GM21528 (cell line): Measurements from ENCODE around the gene PIP4K2C.
"Not testable (repeated sequence)": the region's sequence is repeated elsewhere in the genome, so short reads cannot be mapped to it uniquely, and the experiment has no call there.

Source experiments
- ATAC-seq: cut with Tn5 transposase; IDR thresholded peaks from one replicate; pipeline ENCODE4 v1.9.1; 2021; ENCODE audit warnings: mild to moderate bottlenecking, moderate library complexity; ENCODE audit not compliant: unreplicated experiment, low FRiP score

Gene PIP4K2C

DNA sequence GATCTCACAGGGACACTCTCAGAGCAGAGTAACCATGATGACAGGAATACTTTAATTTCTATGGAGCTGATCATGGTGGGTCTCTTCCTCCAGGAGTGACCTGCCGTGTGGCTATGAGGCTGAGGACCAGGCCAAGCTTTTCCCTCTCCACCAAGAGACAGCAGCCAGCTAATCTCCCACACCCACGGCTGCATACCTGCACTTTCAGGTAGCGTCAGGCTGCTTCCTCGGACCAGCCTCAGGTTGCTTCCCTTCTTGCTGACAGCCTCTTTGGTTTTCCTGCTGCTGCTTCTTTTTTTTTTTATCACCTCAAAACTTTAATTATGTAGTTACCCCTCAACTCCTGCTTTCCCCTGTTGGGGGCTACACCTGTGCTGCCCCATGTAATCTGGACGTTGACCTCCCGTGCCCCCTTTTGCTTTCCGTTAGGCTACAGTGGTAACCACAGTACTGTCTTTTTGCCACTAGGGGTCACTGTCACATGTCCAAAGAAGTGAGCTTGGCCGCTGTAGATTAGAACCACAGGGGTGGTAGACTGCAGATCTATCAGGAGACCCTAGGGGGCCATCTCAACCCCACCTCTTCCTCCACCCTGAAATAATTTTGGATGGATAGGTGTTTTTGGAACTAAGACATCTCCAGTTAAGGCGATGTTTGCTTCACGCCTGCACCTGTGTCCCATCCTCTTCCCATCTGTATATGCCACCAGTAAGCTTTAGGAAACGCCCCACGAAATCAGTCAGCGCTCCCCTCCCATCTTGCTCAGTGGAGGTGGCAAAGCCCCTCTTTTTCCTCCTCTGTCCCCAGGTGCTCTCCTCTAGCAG, 7.8 kb upstream of the PIP4K2C start:
- peak; percentile 91 for ATAC-seq

DNA sequence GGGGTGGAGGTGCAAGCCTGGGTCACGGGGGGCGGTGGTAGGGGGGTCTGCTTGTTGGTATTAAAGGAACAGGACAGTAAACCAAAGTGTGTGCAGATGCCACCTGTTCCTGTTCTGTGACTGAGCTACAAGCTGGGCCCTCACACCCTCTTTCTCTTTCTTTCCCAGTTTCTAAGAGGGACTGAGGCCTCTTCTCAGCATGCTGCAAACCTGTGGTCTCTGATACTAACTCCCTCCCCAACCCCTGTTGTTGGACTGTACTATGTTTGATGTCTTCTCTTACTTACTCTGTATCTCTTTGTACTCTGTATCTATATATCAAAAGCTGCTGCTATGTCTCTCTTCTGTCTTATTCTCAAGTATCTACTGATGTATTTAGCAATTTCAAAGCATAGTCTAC, 6.9 kb upstream of the PIP4K2C start:
- no peak for ATAC-seq

DNA sequence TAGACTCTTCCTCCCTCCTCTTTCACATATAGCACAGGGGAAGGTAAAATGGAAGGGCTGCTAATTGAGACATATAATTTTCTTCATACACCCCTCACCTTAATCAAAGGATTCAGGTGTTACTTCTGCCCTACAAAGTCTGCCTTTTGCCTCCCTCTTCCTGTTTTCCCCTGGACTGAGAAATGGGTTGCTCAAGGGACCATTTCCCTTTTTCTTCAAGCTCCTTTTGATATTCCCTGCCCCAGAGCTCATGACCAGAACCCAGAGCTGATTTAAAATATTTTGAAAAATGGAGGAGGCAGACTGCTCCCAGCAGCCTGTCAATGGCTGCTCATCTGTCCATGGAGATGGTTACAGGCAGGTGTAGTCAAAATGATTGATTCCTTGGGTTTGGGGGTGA, 6.3 kb upstream of the PIP4K2C start:
- ATAC-seq: no peak

DNA sequence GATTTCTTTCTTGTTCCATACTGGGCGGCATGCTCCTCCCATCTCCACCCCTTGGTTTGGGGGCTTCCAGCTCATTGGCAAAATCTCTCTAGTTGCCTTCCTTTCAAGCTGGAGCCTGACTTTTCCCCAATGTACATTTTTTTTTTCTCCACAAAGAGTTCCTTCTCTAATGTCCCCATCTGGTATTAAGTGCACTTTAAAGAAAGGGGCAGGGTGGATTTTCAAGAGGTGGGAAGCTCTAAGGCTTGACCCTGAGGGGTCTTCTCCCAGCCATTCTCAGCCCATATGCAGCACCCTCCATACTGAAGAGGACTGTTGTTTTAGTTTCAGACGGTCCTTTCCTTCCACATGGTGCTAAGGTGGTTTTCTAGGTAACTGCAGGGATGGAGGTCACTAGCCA, 5.8 kb upstream of the PIP4K2C start:
- no peak for ATAC-seq

DNA sequence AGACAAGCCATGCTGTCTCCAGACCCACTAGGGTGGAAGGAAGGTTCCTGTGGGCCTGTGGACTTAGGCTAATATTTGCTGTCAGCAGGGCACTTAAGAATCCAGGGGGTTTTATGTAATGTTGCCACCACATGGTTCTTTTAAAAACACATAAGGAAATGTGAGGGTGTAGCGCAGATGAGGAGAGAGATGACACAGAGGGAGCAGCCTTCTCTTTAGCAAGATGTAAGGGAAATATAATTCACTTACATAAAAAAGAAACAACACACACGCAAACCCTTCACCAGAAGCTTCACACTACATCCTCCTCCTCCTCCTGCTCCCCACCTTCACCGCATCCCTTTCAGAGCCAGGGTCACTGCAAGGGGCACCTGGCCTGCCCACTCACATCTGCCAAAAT, 4.9 kb upstream of the PIP4K2C start:
- no peak for ATAC-seq

DNA sequence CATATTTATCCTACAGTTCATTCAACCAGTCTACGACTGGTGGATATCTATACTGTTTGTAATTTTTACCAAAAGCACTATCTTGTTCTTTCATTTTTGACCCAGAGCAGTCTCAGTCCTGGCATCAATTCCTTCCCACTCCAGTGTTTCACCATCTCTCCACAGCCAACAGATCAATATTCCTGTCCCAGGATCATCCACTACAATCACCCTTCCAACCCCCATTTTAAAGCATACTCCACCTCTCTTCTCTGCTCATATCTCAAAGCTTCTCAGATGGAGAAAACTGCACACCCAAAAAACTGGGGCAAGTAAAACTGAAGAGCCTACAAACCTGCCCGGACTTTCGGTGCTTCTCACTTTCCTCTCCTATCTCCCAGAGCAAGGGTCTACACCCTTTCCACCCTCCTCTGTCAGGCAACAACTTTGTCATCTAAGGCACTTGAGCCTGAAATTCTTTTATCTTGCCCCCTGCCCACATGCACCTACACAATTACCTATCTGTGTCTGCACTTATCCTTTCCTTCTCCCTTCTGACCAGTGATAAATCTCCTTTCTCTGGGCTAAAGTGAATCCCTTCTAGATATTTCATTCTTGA, 4.1 kb upstream of the PIP4K2C start:
- no peak for ATAC-seq

DNA sequence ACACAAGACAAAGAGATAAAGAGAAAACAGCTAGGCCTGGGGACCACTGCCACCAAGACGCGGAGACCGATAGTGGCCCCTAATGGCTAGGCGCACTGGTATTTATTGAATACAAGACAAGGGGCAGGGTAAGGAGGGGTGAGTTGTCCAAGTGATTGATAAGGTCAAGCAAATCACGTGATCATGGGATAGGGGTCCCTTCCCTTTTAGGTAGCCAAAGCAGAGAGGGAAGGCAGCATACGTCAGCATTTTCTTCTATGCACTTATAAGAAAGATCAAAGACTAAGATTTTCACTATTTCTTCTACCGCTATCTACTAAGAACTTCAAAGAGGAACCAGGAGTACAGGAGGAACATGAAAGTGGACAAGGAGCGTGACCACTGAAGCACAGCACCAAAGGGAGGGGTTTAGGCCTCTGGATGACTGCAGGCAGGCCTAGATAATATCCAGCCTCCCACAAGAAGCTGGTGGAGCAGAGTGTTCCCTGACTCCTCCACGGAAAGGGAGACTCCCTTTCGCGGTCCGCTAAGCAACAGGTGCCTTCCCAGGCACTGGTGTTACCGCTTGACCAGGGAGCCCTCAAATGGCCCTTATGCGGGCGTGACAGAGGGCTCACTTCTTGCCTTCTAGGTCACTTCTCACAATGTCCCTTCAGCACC, 1.9 kb upstream of the PIP4K2C start:
- not testable (repeated sequence) for ATAC-seq

DNA sequence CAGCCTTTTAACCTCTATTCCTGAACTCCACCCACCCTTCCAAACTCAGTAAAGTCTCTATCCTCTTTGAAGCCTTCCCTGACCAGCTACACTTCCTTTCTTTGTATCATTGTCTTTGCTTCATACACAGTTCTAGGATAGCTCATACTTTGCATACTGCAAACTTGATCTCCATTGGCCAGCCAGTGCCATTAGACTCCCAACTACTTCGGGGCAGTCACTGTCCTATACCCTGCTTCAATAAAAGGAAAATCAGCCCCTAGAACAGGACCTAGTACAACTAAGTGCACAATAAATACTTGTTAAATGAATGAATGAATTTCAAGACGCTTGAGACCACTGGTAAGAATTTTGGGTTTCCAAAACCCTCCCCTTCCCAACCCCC, 521 bp upstream of the PIP4K2C start:
- no peak for ATAC-seq

DNA sequence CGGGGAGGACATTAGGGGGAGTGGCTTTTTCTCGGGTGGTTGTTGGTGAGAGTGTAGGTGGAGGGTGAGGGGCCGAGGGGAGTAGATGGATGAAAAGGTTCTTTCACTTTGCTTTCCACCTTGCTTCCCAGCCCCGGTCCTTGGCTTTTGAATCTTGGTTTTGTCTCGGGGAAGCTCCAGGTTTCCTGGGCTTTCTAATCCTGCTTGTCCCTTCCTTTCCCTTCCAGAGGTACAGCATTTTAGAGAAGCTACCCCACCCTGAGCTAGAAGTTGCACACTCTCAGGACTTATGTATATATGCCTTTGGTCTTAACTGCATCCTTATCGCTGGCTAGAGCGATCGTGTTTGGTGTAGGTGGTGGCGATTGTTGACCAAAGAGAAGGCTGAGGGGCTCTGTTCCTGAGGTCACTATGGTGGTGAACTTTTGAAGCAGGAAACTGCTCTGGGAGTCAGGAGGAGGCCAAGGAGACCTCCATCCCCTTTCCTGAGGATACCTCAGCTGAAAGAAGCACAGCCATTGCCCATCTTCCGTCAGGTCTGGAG, 862 bp downstream of the PIP4K2C start:
- no peak for ATAC-seq

DNA sequence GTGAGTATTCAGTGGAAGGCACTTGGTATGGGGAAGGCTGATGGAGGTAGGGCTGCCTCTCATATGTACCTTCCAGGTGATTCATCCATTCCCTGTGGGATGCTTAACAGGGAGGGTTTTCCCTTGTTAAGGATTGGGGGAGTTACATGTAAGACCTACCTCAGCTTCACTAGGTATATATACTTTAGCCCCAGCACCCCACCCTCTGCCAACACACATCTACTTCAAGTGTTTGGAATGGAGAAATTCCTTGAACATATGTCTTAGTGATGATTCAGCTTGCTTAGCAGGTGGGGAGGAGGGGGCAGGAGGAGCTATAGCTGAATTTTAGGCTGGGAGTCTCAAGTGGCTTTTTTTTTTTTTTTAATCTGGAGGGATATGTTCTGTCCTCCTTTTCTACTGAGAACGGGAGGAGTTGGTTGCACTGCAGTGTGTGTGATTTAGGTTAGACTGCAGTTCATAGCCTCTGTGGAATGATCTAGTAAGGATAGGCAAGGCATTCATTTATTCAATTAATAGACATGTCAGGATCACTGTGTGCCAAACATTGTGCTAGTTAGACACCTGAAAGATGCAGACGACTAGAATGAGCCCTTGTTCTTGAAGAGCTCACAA, 1.7 kb downstream of the PIP4K2C start:
- ATAC-seq: no peak

DNA sequence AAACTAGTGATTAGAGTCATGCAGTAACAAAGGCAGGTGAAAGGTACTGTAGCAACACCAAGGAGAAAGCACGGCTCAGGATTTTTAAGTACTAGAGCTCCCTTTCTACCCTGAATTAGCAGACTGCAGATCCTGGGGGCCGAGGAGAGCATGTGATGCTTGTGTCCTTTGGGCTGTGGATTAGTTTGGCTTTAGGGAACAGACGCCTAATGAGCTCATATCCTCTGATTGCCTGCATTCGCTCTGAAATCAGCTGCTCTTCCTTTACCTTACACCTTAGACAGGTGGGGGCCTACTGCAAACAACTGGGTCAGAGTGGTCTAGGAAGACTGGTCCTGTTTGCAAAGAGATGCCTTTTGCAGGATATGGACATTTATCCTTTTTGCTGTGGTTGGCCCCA, 2.2 kb downstream of the PIP4K2C start:
- no peak for ATAC-seq

DNA sequence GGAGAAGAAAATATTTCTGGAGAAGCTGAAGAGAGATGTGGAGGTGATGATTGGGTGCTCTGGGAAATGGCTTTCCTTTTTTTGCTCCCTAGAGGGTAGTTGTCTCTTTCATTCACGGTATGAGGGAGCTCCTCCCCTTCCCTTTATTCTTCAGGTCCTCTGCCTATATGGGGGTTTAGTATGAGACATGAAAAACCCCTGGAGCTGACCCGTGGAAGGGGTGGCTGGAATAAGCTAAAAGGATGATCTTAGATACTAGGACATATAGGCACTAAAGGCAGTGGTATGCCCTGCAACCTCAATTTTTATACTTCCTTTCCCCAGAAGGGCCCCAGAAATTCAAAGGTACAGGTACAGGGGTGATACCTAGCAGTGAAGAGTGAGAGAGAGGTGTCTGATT, 9.4 kb downstream of the PIP4K2C start:
- no peak for ATAC-seq

DNA sequence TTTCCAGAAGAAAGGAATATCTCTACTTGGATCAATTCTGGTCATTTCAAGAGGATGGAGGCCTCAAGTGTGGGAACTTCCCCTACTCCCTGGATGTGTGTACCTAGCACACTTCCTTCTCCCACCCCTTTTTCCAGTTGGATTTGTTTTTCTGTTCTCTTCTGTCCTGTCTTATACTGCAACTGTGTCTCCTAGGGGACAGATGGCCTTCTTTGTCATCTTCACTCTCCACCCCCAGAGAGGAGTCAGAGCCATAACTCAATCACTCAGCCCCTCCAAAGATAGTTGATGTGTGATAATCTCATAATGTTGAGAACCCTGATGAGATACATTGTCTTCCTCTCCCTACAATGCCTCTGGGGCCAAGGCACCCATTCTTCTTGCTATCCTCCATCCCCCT, 11.6 kb downstream of the PIP4K2C start:
- ATAC-seq: no peak

DNA sequence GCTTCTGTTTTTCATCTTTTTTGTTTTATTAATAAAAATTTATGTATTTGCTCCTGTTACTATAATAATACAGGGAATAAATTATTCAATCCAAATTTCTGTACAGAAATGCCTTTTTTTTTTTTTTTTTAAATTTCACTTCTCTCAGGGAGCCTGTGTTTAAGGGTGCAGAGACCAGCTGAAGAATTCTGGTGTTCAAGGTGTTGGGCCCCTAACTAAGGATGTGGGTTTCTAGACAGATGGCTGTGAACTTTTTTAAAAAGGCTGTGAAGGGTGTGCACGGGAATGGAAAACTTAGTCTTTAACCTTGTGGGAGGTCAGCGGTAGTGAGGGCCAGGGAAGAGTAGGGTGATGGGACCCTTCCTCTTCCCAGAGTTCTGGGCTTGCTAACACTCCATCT, 12.3 kb downstream of the PIP4K2C start:
- no peak for ATAC-seq

DNA sequence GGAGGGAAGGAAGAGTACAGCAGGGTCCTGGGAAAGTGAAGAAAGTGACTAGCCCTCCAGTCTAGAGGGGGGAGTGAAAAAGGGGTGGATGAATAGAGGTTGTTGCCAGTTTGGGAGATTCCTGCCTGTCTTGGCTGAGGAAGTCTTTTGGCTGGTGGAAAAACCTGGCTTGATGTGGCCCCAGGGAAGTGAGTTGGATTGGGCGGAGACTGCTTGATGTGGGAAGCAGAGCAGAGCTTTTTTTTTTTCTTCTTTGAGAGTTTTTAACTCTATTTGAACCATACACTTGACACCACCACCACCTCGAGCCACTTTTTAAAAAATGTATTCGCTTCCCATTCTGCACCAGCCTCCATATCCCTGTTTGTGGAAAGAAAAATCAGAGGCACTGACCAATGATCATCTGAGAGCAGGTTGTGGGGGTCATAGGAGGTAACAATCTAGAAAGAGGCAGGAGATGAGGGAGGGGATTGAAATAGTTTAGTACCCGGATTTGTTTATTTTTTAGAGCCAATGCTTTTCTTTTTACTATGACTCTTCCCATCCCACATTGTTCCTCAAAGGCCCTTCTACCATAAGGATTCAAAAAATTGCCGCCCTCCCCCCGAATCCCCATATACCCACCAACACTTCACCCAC, 12.9 kb downstream of the PIP4K2C start:
- ATAC-seq: no peak

DNA sequence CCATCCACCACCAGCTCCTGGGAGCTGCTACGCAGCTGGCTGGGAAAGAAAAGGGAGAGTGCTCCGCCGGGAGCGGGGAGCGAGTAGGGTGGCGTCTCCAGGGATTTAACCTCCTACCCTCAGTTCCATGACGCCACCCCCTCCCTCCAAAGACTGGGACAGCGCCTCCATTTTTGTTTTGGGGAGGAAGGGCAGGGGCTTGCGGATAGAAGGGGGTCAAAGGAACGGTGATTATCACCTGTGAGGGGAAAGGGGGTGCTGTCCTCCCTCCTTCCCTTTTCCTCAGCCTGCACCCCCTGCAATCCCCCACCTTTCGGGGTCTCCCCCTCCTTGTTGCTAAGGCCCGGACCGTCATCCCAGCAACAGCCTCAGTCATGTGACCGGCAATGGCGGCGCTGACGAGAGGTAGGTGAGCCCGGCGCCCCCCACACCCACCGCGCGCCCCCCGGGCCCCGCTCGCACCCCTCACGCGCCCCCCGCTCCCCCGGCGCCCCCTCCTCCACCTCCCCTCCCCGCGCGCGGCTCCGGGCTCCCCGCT, 13.5 kb downstream of the PIP4K2C start, which contains the start of gene DTX3:
DTX3 (plus strand) TSS at position 371 of the 538 bp plus-strand sequence. CDS start 1,694 bp downstream, outside the sequence.
- peak; percentile 56 for ATAC-seq

DNA sequence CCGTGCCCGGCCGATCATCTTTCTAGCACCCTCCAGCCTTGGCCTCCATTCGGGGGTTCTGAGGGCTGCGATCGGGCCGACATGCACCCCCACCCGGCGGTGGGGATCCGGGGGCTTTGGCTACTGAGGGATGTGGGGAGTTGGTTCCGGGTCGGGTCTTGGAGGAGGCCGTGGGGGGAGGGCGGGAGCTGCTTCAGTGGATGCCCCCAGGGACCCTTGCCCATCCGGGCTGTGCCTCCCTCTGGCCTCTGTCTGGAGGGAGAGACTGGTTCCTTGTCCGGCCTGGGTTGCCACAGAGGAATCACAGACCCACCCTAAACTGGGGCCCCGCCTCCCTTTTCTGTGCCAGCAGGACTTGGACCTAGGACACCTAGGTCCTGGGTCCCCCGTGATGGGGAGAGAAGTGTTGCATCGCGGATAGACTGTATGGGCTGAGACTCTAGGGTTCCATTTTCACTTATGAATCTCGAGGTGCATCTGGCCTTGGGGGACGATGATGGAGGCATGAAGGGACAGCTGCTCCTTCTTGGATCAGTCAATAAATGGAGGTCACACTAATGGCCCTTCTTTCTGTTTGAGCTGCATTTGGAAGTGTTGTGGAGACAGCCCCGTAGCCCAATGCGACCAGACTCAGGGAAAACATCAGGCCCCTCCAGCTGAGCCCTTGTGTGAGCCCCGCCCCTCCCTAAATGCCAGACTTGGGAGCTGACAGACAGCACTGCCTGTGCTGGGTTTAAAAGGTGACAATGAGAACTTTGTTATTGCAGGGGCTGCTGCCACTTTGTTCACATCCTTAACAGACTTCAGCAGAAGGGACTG, 14.2 kb downstream of the PIP4K2C start:
- peak; percentile 10 for ATAC-seq

DNA sequence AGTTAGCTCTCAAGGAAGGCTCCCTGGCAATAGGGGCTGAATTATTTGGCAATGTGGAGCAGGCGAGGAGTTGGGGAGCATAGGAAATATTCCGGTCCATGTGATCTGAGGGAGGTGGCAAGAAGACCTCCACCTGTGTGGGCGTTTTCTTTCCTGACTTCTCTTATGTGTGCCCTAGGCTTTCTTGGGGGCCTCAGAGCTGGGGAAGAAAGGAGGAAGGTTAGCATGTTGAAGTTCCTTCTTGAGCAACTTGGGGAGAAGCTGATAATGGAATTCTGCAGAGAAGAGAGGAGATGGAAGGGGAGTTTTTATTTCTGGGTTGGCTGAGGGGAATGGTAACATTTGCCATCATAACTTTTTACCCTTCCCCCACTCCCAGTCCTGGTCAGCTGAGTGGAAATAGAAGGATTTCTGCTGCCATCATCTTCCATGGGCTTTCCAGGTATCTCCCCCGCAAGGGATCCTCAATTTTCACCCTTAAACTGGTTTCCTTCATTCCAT, 14.9 kb downstream of the PIP4K2C start:
- no peak for ATAC-seq

DNA sequence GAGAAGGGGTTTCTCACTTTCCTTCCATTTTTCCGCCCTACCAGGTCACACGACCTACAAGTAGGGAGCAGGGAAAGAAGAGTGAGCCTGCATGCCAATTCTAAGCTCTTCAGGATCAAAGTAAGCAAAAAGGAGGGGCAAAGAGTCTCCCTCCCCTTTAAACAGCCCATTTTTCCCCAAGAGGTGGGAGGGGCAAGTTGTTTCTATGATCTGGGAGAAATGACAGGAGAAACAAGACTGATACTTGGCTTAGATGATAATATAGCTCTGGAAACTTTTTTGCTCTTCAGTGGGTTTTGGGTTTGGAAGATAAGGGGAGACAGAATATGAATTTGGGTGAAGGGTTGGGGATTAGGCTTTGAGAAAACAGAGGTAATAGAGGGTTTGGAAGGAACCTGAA, 15.4 kb downstream of the PIP4K2C start:
- ATAC-seq: no peak
